DMS53 (cell line): Measurements from ENCODE around the gene KCNH8.

Experiments used
- DNase-seq: peaks from one replicate; lab custom pipeline; 2025; lab: John Stamatoyannopoulos, UW

Gene KCNH8

DNA sequence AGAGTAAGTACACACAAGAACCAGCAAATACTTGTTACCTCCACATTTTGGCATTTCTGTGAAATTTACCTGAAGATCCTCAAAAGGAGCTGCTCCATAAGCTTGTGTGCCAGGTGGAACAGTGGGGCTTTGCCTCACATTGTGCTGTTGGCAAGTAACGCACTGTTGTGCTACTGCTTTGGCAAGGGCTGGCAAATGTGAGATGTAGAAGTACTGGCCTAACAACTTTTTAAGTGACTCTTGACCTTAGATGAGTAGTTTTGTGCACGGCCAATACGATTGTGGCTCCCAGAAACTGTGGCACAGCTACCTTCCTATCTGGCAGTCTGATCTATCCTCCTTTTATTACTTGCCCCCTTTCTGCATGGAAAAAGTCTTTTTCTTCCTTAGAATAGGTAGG, 337.0 kb downstream of the KCNH8 start:
- DNase-seq = peak; percentile 18

DNA sequence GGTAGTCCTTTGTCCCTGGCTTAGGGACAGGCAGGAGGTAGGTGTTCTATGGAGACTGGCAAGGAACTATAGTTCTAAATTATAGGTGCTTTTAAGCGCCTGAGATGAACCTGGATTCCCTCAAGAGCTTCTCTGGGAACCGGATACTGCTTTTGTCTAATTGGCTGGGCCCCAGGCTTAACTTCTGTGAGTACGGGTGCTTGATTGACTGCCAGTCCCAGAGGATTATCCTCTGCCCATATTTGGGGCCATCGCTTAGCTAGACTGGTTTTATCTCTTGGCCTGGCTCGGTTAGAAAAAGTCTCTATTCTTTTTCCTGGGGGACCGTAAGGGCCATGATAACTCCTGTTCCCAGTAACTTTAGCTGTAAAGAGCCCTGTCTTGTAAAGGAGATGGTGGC, 339.1 kb downstream of the KCNH8 start:
- DNase-seq = no peak

GRCh38 chr3:19488939-19489338, 340.6 kb downstream of the KCNH8 start:
- no peak for DNase-seq

- DNase-seq = no peak
Observed at GRCh38 chr3:19489936-19490335, 341.6 kb downstream of the KCNH8 start.

- DNase-seq = no peak
Observed at GRCh38 chr3:19506171-19506570, 357.9 kb downstream of the KCNH8 start.

DNA sequence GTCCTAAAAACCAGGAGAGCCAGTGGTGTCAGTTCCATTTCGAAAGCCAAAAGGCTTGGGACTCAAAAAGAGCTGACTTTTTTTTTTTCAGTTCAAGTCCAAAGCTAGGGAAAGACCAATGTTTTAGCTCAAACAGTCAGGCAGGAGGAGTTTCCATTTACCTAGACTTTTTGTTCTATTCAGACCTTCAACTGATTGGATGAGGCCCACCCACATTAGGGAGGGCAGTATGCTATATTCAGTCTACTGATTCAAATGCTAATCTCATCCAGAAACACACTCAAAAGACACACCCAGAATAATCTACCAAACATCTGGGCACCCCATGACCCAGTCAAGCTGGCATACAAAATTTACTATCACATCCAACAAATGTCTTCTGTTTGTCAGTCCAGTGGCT, 374.0 kb downstream of the KCNH8 start:
- no peak for DNase-seq

DNA sequence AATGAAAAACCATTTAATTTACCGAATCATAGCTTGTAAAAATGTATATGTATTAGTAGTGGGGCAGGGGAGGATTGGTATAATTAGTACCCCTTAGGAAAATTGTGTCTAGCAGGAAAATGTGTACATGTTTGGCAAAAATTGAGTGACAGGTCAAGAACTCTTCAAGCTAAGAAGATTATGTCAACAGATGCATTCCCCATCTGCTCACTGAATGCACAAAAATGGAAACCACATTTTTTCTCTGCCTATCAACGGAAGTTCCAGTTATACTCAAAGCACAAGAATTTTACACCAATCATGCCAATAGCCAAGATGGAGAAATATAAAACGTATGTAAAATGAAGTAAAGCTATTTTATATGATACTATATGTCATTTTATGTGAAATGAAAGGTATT, 377.8 kb downstream of the KCNH8 start:
- no peak for DNase-seq

- DNase-seq = no peak
Observed at GRCh38 chr3:19527746-19528145, 379.4 kb downstream of the KCNH8 start.

DNA sequence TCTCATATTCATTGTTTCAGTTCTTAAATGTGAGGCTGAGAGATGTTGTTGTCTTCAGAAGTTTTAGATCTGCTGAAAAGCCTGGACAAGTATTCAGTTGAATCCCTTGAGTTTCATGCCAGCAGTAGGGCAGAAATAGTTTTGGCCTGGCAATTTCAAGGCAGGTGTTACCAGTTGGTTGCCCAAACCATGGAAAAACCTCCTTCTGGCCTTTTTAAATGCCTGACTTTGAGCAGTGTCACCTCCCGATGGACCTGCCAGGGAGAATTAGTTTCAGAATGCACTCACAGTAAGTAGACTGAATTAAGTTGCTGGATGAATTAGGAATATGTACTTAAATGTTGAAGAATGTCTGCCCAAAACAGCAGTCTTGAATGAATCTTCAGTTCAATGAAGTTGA, 383.1 kb downstream of the KCNH8 start:
- no peak for DNase-seq

DNA sequence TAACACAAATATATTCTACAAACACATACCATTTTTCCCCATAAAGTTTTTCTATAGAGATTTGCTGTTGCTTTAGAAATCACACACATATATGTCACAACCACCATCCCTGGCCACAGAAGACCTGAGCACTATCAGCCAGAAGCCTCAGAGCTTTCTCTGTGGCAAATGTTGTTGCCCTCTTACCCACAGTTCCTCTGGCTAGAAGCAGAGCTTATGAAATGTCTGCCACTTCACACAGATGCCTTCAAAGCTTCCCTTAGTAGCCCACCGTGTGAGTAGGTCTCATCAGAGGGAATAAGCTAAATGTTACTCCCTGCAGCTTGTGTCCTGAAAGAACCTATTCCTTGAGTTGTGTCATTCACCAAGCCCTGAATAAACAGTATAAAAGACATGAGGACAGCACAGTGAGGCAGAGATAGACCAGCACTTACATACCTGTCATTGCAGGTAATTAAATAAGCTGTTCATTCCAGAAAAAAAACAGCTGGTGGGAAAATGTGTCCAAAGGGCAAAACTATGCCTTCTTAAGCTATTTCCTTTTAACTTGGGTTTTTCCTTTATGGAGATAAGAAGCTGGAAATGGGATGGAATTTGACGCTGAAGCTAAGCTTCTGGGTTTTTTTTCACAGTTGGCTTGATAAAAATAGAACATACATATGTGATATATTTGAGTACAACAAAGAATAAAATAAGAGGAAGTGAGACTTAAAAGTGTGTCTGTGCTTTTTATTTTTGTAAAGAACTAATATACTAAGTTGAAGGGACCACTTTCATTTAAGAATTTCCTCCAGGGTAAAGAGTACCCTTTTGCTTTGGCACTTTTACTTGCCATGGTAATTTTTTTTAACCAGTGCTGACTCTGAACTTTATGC, 391.4 kb downstream of the KCNH8 start:
- no peak for DNase-seq

- no peak for DNase-seq
Observed at GRCh38 chr3:19540464-19540863, 392.2 kb downstream of the KCNH8 start.

GRCh38 chr3:19541284-19541683, 393.0 kb downstream of the KCNH8 start:
- no peak for DNase-seq

DNA sequence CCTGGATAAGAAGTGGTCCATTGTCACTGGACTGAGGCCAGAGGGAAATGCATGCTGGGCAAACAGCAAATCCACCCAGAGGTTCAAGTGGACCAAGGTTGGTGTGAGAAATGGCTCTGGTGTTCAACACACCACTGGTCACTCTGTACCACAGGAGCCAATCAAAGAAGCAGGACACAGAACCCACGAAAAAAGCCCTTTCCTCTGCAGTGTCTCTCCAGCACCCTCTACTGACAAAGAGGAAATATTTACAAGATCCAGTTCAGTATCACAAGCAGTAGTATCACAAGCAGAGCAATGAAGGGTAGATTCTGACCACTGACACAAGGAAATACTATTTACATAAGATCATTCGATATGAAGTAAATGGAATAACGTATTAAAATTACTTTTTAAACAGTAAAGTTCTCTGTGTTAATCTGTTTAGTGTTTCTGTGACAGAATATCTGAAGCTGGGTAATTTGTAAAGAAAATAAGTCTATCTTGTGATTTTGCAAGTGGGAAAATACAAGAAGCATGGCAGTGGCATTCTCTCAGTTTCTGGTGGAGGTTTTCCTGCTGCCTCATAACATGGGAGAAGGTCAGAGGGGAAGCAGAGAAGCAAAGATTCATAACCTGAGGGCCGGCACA, 395.0 kb downstream of the KCNH8 start:
- DNase-seq = peak; percentile 55

DNA sequence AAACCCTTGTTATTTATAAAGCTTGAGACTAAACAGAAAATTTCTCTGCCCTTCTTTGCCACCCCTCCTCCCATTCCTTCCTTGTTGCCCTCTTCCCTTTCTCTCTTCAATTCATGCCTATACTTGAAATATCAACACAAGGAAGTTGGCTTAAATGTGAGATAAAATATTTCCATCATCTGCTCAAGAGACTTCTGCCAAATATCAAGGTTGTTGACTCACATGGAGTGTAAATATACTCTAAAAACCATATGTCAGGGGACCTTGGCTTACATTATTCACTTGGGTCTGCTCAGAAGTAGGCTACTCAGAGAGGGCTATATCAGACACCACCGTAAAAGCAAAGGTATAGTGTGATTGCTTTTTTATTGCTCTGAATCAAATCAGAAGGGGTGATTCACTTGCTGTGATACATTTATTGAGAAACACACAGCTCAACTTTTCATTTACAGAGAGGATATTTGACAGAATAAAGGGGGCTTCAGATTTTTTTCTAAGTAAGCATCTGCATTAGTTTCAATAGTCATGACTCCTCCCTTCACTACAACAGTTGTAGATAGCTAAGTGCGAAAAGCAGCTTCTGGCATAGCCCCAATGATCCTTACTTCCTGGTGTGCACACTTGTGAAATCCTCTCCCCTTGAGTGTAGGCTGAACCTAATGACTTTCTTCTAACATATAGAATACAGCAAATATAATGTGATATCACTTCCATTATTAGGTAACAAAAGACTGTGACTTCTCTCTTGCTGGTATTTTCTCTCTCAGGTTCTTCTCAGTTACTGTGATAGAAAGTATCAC, 399.6 kb downstream of the KCNH8 start:
- peak; percentile 17 for DNase-seq

- no peak for DNase-seq
Observed at GRCh38 chr3:19559724-19560442, 411.6 kb downstream of the KCNH8 start.

GRCh38 chr3:19573644-19574043, 425.3 kb downstream of the KCNH8 start:
- DNase-seq = no peak

DNA sequence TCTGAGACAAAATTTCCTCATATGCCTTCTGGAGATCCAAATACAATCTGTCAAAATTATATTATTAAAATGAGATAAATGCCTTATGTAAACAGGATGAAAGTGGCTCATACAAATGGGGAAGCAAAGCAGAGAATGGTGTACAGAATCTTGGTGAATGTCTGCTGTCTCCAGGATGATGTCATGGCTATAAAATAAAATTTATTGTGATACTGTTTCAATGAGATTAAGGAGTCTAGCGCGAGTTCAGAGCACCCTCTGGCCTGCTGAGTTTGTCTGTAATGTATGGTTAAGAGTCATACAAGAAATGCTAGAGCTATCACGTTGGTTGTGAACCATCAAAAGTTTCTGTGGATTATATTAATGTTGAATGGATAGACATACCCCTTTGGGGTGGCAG, 426.0 kb downstream of the KCNH8 start:
- DNase-seq = no peak

DNA sequence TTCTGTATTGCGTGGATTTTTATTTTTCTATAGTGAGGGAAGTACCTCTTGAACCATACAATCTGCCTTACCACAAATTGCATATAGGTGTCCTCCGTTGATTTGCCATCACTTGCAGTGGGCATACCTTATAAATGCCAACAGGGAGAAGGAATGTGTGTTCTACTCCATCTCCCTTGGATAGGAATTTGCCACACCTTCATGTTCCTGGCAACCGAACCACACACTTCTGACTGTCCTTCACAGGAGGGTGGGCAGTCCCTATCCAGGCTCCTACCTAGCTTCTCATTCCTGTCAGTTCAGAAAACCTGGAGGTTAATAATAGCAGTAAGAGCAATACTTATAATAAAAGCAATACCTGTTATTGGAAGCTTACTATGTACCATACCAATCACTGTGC, 428.0 kb downstream of the KCNH8 start:
- no peak for DNase-seq
